IMR-90 (cell line): ENCODE data around the gene NAPA. TPM values are rescaled to one million over a fixed set of nuclear protein-coding genes. Genes with fewer than 3 reads are reported as not detected.

Experiments used
- ATAC-seq: fragments of 200-7000 bp; cut with Tn5 transposase; 2 replicates; pipeline ENCODE4 v1.9.1; 2020; ENCODE audit warnings: low read depth, mild to moderate bottlenecking, moderate library complexity
- BruUV-seq: library from RNA; stranded (reverse); fragments of 400-500 nt; replicated peaks from 2 replicates; lab custom pipeline; 2021; lab: Mats Ljungman, UMichigan
- CTCF ChIA-PET: fragments of 300-600 bp; formaldehyde crosslinking; extraction: SDS; loops from one replicate; lab custom pipeline; 2021; ENCODE audit warnings: antibody characterized with exemption; lab: Yijun Ruan, JAX
- POLR2A ChIA-PET: fragments of 300-600 bp; sonication (Branson Sonifier 250); formaldehyde crosslinking; loops from one replicate; lab custom pipeline; 2022; ENCODE audit warnings: antibody characterized with exemption; ENCODE audit not compliant: unreplicated experiment; lab: Charles Lee
- DNase-seq: peaks from one replicate; pipeline ENCODE4 v3.0.0; 2013
- H2AFZ ChIP-seq: replicated peaks from 2 replicates; pipeline ENCODE3; 2013; ENCODE audit warnings: low read length, mild to moderate bottlenecking; ENCODE audit not compliant: poor library complexity
- H2AK5ac ChIP-seq: 2 replicates; pipeline ENCODE4 v1.6.1; 2013; ENCODE audit warnings: low read depth, low read length, inconsistent platforms
- H2AK9ac ChIP-seq: replicated peaks from 2 replicates; pipeline ENCODE3; 2013; ENCODE audit warnings: mild to moderate bottlenecking, low read depth, low read length, moderate library complexity; ENCODE audit not compliant: poor library complexity
- H2BK120ac ChIP-seq: 2 replicates; pipeline ENCODE4 v1.6.1; 2013; ENCODE audit warnings: low read depth, low read length, inconsistent platforms
- H2BK15ac ChIP-seq: 3 replicates; pipeline ENCODE4 v1.6.1; 2013; ENCODE audit warnings: low read depth, low read length, inconsistent platforms
- H2BK20ac ChIP-seq: 2 replicates; pipeline ENCODE4 v1.6.1; 2013; ENCODE audit warnings: low read depth, mild to moderate bottlenecking, inconsistent platforms, low read length, moderate library complexity
- H2BK5ac ChIP-seq: 2 replicates; pipeline ENCODE4 v1.6.1; 2013; ENCODE audit warnings: mild to moderate bottlenecking, low read depth, low read length, inconsistent platforms; ENCODE audit not compliant: poor library complexity, severe bottlenecking
- H3K14ac ChIP-seq: replicated peaks from 2 replicates; pipeline ENCODE4 v1.6.1; 2013; ENCODE audit warnings: low read depth, low read length, inconsistent platforms
- H3K18ac ChIP-seq: 2 replicates; pipeline ENCODE4 v1.6.1; 2013; ENCODE audit warnings: low read depth, low read length, control low read depth
- H3K23ac ChIP-seq: 2 replicates; pipeline ENCODE4 v1.6.1; 2013; ENCODE audit warnings: low read depth, low read length, inconsistent platforms
- H3K27ac ChIP-seq: 2 replicates; pipeline ENCODE4 v1.5.1; 2013; ENCODE audit warnings: mild to moderate bottlenecking, control low read depth, low read length; ENCODE audit not compliant: insufficient read depth
- H3K27me3 ChIP-seq: 2 replicates; pipeline ENCODE4 v1.6.1; 2013; ENCODE audit warnings: low read length; ENCODE audit not compliant: control insufficient read depth, insufficient read depth
- H3K36me3 ChIP-seq: 2 replicates; pipeline ENCODE4 v1.6.1; 2013; ENCODE audit warnings: low read length, mixed read lengths; ENCODE audit not compliant: control insufficient read depth, insufficient read depth
- H3K4ac ChIP-seq: 2 replicates; pipeline ENCODE4 v1.6.1; 2013; ENCODE audit warnings: low read depth, low read length, inconsistent platforms
- H3K4me1 ChIP-seq: 2 replicates; pipeline ENCODE4 v1.6.1; 2013; ENCODE audit warnings: low read length, mixed read lengths; ENCODE audit not compliant: control insufficient read depth, insufficient read depth
- H3K4me2 ChIP-seq: 2 replicates; pipeline ENCODE4 v1.6.1; 2013; ENCODE audit warnings: low read depth, mild to moderate bottlenecking, control low read depth, low read length, moderate library complexity
- H3K4me3 ChIP-seq: 2 replicates; pipeline ENCODE4 v1.5.1; 2013; ENCODE audit warnings: low read depth, mild to moderate bottlenecking, control low read depth, low read length, moderate library complexity; ENCODE audit not compliant: insufficient read depth
- H3K56ac ChIP-seq: 2 replicates; pipeline ENCODE4 v1.6.1; 2013; ENCODE audit warnings: low read length, inconsistent platforms; ENCODE audit not compliant: insufficient read depth; ENCODE audit errors: extremely low read depth
- H3K79me1 ChIP-seq, 2 experiments: 2 replicates each; pipeline ENCODE4 v1.6.1; 2013; ENCODE audit warnings: low read length in 2 of 2, inconsistent platforms in 1 of 2, low read depth in 1 of 2
- H3K9ac ChIP-seq: 2 replicates; pipeline ENCODE4 v1.6.1; 2013; ENCODE audit warnings: low read depth, low read length, control low read depth
- H3K9me1 ChIP-seq: 2 replicates; pipeline ENCODE4 v1.6.1; 2013; ENCODE audit warnings: low read length, inconsistent platforms; ENCODE audit not compliant: insufficient read depth
- H3K9me3 ChIP-seq: 2 replicates; pipeline ENCODE4 v1.6.1; 2013; ENCODE audit warnings: low read length; ENCODE audit not compliant: control insufficient read depth, insufficient read depth
- H4K20me1 ChIP-seq: 2 replicates; pipeline ENCODE4 v1.6.1; 2013; ENCODE audit warnings: low read length, inconsistent platforms; ENCODE audit not compliant: insufficient read depth
- H4K5ac ChIP-seq: 2 replicates; pipeline ENCODE4 v1.6.1; 2013; ENCODE audit warnings: mild to moderate bottlenecking, low read depth, low read length, control low read depth
- H4K8ac ChIP-seq, 2 experiments: 2 replicates each; pipeline ENCODE4 v1.6.1; 2013; ENCODE audit warnings: low read depth in 2 of 2, low read length in 2 of 2, control low read depth in 1 of 2, inconsistent platforms in 1 of 2
- H4K91ac ChIP-seq: 2 replicates; pipeline ENCODE4 v1.6.1; 2013; ENCODE audit warnings: low read depth, low read length, inconsistent platforms; ENCODE audit not compliant: insufficient read depth
- BHLHE40 ChIP-seq: fragments of 150-350 bp; IDR thresholded peaks from 2 replicates; pipeline ENCODE4 v1.6.1; 2016; ENCODE audit warnings: mild to moderate bottlenecking, low read depth, low read length
- CEBPB ChIP-seq: IDR thresholded peaks from 2 replicates; pipeline ENCODE4 v1.6.1; 2012; ENCODE audit warnings: low read depth, low read length, improper control_type of control experiment
- CHD1 ChIP-seq: IDR thresholded peaks from 2 replicates; pipeline ENCODE4 v1.6.1; 2012; ENCODE audit warnings: low read depth, low read length, improper control_type of control experiment
- FOS ChIP-seq: fragments of 150-350 bp; IDR thresholded peaks from 2 replicates; pipeline ENCODE4 v1.6.1; 2016; ENCODE audit warnings: low read depth, low read length
- MAFK ChIP-seq: IDR thresholded peaks from 2 replicates; pipeline ENCODE4 v1.6.1; 2012; ENCODE audit warnings: low read depth, low read length, improper control_type of control experiment
- NFE2L2 ChIP-seq: fragments of 150-350 bp; IDR thresholded peaks from 2 replicates; pipeline ENCODE4 v1.6.1; 2016; ENCODE audit warnings: low read depth, mild to moderate bottlenecking, low read length
- SMC3 ChIP-seq: fragments of 150-350 bp; IDR thresholded peaks from 2 replicates; pipeline ENCODE4 v1.6.1; 2016; ENCODE audit warnings: low read depth, mild to moderate bottlenecking, antibody characterized with exemption, low read length, moderate library complexity
- WGBS, 2 experiments: methylation state at CpG; one replicate each; pipeline versions ENCODE4 v1.1.5 to v1.1.7; 2013; ENCODE audit warnings: missing lambda C conversion rate in 2 of 2; ENCODE audit not compliant: insufficient read length in 1 of 2; ENCODE audit errors: extremely low coverage in 2 of 2; 5-methylcytosine and 5-hydroxymethylcytosine counted together
- dilution Hi-C: fragments of 300-500 bp; cut with HindIII; formaldehyde crosslinking; loops from one replicate; pipeline ENCODE4 v1.14.3; 2018; ENCODE audit warnings: low sequenced_read_pairs; ENCODE audit not compliant: unreplicated experiment
- in situ Hi-C: fragments of 300-500 bp; cut with MboI; formaldehyde crosslinking; loops from 3 replicates; pipeline ENCODE4 v1.14.3; 2019; ENCODE audit warnings: low sequenced_read_pairs, inconsistent platforms, mixed read lengths
- intact Hi-C: fragments of 100-400 bp; cut with micrococcal nuclease; formaldehyde crosslinking; loops from 2 replicates; pipeline ENCODE4 v1.10.0; 2022
- polyA plus RNA-seq, 3 experiments: library from polyadenylated mRNA; depleted of rRNA; stranded (reverse); fragments of >200 nt; gene quantifications; 2 replicates each; pipeline ENCODE4 v1.2.3, GENCODE V29; 2012; ENCODE audit warnings: low replicate concordance in 1 of 3
- total RNA-seq: library from RNA; depleted of rRNA; stranded (reverse); fragments of >200 nt; gene quantifications from 2 replicates; pipeline ENCODE4 v1.2.3, GENCODE V29; 2012
- TF ChIP-seq, protein P1 (sequence below): fragments of 150-350 bp; IDR thresholded peaks from 2 replicates; pipeline ENCODE4 v1.6.1; 2017; ENCODE audit warnings: mild to moderate bottlenecking, antibody characterized with exemption, low read length, low read depth
- TF ChIP-seq, protein P2 (sequence below): conservative IDR thresholded peaks from 2 replicates; pipeline ENCODE4 v1.5.1; 2012; ENCODE audit warnings: mild to moderate bottlenecking, low read depth, low read length, improper control_type of control experiment
- TF ChIP-seq, protein P3 (sequence below): fragments of 150-350 bp; IDR thresholded peaks from 2 replicates; pipeline ENCODE4 v1.6.1; 2016; ENCODE audit warnings: low read depth, mild to moderate bottlenecking, low read length, moderate library complexity, borderline replicate concordance

Gene NAPA
- total and polyA plus RNA-seq, 2 of the 4 experiments (the other 2 are of a cell fraction): 76.4 to 126 TPM

DNA sequence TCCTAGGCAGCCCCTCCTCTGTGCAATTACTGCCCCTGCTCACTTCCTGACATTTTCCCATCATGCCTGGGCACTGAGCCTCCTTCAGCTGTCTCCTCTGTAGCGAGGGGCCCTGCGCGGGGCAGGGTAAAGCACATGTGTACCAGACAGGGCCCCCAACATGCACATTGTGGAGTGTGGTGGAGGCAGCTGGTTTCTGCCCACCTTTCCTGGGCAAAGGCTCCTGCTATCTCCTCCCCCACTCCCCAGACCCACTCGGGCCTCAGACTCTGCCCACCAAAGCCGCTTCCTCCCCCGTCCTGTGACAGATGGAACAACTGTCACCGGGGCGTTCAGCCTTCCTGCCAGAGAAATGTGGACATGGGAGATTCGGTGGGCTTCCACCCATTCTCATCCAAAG is 28.0 kb downstream of the NAPA start:
- H3K79me1 ChIP-seq: peaks cover 0 to 24% of the 10 kb centered on the region in 2 experiments; a peak in 2 of 4 replicates
- H3K9me1 ChIP-seq: peaks cover 6% of the 10 kb centered on the region; the same call in 1 of the 2 replicates
- peaks cover 34% of the 10 kb centered on the region for H3K36me3 ChIP-seq
- no peak overlapping the region for H3K14ac ChIP-seq
- H3K4ac ChIP-seq: no peak overlapping the region
- POLR2A ChIA-PET: interaction anchor here (0.5 kb wide), 1 partner anchor 130 kb away, joined by 6 read pairs; no protein-coding TSS in a partner anchor
- H3K18ac ChIP-seq: no peak overlapping the region
- no peak overlapping the region for H2BK120ac ChIP-seq
- no peak overlapping the region for H3K9ac ChIP-seq
- H2AK5ac ChIP-seq: no peak overlapping the region
- no peak overlapping the region for H2BK20ac ChIP-seq
- H3K27ac ChIP-seq: no peak overlapping the region
- no peak overlapping the region for H3K56ac ChIP-seq
- no TSS peak for BruUV-seq
- no peak overlapping the region for H3K23ac ChIP-seq
- in situ Hi-C loops (no loop called here), dilution Hi-C loops (no loop called here), intact Hi-C loops (no loop called here)
- peaks cover 2% of the 10 kb centered on the region; the same call in 1 of the 2 replicates for H3K4me1 ChIP-seq
- H3K4me3 ChIP-seq: no peak overlapping the region
- WGBS, 2 experiments: no CpG with 5 or more reads among the region's 9 CpGs
- H4K20me1 ChIP-seq: peaks cover 6% of the 10 kb centered on the region; the same call in 1 of the 2 replicates
- no peaks in the 10 kb centered on the region for H3K27me3 ChIP-seq
- DNase-seq (no peak), ATAC-seq (no peak)
- no peak overlapping the region for H3K4me2 ChIP-seq
- H4K91ac ChIP-seq: no peak overlapping the region
- no peaks in the 10 kb centered on the region for H3K9me3 ChIP-seq
- no peak overlapping the region for H4K8ac ChIP-seq
- H2BK15ac ChIP-seq: no peak overlapping the region
- TF ChIP-seq BHLHE40: no peak
- TF ChIP-seq, protein P1, sequence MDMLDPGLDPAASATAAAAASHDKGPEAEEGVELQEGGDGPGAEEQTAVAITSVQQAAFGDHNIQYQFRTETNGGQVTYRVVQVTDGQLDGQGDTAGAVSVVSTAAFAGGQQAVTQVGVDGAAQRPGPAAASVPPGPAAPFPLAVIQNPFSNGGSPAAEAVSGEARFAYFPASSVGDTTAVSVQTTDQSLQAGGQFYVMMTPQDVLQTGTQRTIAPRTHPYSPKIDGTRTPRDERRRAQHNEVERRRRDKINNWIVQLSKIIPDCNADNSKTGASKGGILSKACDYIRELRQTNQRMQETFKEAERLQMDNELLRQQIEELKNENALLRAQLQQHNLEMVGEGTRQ: no peak
- TF ChIP-seq, protein P2, sequence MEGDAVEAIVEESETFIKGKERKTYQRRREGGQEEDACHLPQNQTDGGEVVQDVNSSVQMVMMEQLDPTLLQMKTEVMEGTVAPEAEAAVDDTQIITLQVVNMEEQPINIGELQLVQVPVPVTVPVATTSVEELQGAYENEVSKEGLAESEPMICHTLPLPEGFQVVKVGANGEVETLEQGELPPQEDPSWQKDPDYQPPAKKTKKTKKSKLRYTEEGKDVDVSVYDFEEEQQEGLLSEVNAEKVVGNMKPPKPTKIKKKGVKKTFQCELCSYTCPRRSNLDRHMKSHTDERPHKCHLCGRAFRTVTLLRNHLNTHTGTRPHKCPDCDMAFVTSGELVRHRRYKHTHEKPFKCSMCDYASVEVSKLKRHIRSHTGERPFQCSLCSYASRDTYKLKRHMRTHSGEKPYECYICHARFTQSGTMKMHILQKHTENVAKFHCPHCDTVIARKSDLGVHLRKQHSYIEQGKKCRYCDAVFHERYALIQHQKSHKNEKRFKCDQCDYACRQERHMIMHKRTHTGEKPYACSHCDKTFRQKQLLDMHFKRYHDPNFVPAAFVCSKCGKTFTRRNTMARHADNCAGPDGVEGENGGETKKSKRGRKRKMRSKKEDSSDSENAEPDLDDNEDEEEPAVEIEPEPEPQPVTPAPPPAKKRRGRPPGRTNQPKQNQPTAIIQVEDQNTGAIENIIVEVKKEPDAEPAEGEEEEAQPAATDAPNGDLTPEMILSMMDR: no peak
- TF ChIP-seq, protein P3, sequence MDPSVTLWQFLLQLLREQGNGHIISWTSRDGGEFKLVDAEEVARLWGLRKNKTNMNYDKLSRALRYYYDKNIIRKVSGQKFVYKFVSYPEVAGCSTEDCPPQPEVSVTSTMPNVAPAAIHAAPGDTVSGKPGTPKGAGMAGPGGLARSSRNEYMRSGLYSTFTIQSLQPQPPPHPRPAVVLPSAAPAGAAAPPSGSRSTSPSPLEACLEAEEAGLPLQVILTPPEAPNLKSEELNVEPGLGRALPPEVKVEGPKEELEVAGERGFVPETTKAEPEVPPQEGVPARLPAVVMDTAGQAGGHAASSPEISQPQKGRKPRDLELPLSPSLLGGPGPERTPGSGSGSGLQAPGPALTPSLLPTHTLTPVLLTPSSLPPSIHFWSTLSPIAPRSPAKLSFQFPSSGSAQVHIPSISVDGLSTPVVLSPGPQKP: no peak
- TF ChIP-seq SMC3: no peak
- no peak for TF ChIP-seq CEBPB
- no peak for TF ChIP-seq NFE2L2
- TF ChIP-seq MAFK: no peak
- no peak for TF ChIP-seq CHD1
- no peak for TF ChIP-seq FOS
- H4K5ac ChIP-seq: no peak overlapping the region
- H2AK9ac ChIP-seq: peak overlapping the region; percentile 37
- no peak overlapping the region for H2AFZ ChIP-seq
- CTCF ChIA-PET: no interaction called here
- no peak overlapping the region for H2BK5ac ChIP-seq
